HCT116 (cell line): Measurements from ENCODE around the gene CFAP97. TPM values are rescaled to one million over a fixed set of nuclear protein-coding genes. Genes with fewer than 3 reads are reported as not detected.

Experiments
- total RNA-seq: library from RNA; stranded (reverse); gene quantifications from one replicate; pipeline ENCODE4 v1.2.1, GENCODE V29; 2021; ENCODE audit not compliant: unreplicated experiment

CFAP97 gene
- total RNA-seq, 1 experiment from 2014 or later = 57.7 TPM

Other genes starting within 250 kb of the CFAP97 start
- gene HELT, start 185.5 kb downstream of the CFAP97 start, total RNA-seq = not detected
- 27.9 TPM for gene SLC25A4, start 60.7 kb downstream of the CFAP97 start, total RNA-seq
- gene SNX25, start 5.6 kb upstream of the CFAP97 start, total RNA-seq = 20.9 TPM
- gene LRP2BP, start 191.9 kb upstream of the CFAP97 start, total RNA-seq = 2.9 TPM
- 29.9 TPM for gene ANKRD37, start 192.8 kb upstream of the CFAP97 start, total RNA-seq
- gene UFSP2, start 222.0 kb upstream of the CFAP97 start, total RNA-seq = 29.4 TPM